ENCODE data around the gene MTA3.
A peak's percentile ranks its signal among the peaks of the same experiment; 100 is the strongest.

The MTA3 gene

DNA sequence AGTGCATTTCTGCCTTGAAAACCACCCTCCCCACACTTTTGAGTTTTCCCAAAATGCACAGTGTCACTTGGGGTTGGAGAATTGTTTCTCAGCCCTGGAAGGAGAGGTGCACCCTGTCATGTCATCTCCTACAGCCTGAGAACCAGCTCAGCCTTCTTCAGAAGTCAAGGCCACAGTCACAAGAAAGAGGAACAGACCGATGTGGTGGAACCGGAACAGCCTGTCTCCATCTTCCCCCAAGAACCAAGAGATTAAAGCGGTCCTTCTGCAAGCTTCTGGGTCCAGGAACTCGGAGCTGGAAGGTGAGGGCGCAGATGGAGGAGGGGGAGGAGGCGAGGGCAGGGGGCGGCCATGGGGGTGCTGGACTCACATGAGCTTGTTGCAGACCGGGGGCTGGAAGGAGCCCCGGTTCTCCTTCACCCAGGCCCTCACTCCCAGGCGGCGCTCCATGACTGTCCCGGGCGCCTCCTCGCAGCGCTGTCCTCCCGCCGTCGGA is 223.7 kb downstream of the MTA3 start:
- Histone ChIP-seq H3K4me2 (ENCODE audit: low read length) (peak overlapping the region; percentile 53), H3K9ac (ENCODE audit: low read length) (peak overlapping the region; percentile 55)
- TF ChIP-seq, protein P1, sequence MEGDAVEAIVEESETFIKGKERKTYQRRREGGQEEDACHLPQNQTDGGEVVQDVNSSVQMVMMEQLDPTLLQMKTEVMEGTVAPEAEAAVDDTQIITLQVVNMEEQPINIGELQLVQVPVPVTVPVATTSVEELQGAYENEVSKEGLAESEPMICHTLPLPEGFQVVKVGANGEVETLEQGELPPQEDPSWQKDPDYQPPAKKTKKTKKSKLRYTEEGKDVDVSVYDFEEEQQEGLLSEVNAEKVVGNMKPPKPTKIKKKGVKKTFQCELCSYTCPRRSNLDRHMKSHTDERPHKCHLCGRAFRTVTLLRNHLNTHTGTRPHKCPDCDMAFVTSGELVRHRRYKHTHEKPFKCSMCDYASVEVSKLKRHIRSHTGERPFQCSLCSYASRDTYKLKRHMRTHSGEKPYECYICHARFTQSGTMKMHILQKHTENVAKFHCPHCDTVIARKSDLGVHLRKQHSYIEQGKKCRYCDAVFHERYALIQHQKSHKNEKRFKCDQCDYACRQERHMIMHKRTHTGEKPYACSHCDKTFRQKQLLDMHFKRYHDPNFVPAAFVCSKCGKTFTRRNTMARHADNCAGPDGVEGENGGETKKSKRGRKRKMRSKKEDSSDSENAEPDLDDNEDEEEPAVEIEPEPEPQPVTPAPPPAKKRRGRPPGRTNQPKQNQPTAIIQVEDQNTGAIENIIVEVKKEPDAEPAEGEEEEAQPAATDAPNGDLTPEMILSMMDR (IDR thresholded peaks at IDR 0.05; ENCODE audit: low read depth, low read length), result no peak
- no peak for TF ChIP-seq EZH2phosphoT487 (IDR thresholded peaks at IDR 0.05; ENCODE audit: low read depth)

DNA sequence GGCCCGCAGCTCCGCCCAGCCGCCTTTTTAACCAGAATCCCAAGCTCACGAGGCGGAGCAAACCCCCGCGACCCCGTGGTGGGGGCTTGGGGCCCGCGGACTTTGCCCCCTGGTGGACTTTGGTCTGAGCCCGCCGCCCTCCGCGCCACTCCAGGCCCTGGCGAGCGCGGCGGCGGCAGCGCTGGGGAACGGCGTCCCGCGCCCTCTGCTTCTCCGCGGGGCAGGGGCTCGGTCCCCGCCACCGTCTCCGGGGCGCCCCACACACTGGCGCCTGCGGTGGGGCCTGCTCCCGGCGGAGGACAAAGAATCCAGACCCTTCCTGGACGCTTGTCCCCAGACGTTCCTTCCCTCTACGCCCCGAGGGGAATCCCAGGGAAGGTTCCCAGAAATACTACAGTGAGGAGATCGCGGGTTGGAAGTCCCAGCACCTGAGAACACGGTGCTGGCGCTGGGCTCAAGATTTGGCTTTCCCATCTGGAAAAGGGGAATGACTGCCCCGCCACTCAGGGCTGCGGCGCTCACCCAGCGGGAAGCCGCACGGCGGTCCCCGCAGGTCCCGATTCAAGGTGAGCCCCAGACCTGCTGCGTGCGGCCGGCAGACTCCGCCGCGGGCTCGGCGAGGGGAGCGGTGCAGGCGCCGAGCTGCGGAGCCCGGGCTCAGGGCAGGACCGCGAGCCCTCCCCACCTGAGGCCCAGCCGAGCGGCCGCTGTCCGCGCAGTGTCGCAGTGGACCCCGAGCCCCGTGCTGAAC is 224.3 kb downstream of the MTA3 start, which contains the start of gene HAAO:
TSS of gene HAAO (minus strand) at position 1 of the 751 bp plus-strand sequence. CDS start 47 bp downstream, outside the sequence.
- H3K4me2 ChIP-seq (ENCODE audit: low read length), result peak within 1 kb of the TSS; percentile 53

More for the DNA sequence above, 223.7 kb downstream of the MTA3 start:
- H2AFZ ChIP-seq (ENCODE audit: low read depth, low read length), result peak overlapping the region; percentile 61; the same call in 1 of the 2 replicates
- H3K79me2 ChIP-seq (ENCODE audit: low read length), result no peaks in the 10 kb centered on the region
- H3K4me1 ChIP-seq (ENCODE audit: low read length), result peaks cover 32% of the 10 kb centered on the region
- no peaks in the 10 kb centered on the region for H4K20me1 ChIP-seq (ENCODE audit: insufficient read depth, low read length)
- H3K9me3 ChIP-seq (ENCODE audit: insufficient read depth, low read length), result no peaks in the 10 kb centered on the region
- peak overlapping the region; percentile 1; the same call in 1 of the 2 replicates for H3K27ac ChIP-seq (ENCODE audit: low read length)
- peak overlapping the region; percentile 72 for H3K4me3 ChIP-seq (ENCODE audit: low read length)
- H3K27me3 ChIP-seq (ENCODE audit: low read depth, low read length), result no peaks in the 10 kb centered on the region
- H3K36me3 ChIP-seq (replicated peaks; ENCODE audit: low read depth, low read length), result no peaks in the 10 kb centered on the region

DNA sequence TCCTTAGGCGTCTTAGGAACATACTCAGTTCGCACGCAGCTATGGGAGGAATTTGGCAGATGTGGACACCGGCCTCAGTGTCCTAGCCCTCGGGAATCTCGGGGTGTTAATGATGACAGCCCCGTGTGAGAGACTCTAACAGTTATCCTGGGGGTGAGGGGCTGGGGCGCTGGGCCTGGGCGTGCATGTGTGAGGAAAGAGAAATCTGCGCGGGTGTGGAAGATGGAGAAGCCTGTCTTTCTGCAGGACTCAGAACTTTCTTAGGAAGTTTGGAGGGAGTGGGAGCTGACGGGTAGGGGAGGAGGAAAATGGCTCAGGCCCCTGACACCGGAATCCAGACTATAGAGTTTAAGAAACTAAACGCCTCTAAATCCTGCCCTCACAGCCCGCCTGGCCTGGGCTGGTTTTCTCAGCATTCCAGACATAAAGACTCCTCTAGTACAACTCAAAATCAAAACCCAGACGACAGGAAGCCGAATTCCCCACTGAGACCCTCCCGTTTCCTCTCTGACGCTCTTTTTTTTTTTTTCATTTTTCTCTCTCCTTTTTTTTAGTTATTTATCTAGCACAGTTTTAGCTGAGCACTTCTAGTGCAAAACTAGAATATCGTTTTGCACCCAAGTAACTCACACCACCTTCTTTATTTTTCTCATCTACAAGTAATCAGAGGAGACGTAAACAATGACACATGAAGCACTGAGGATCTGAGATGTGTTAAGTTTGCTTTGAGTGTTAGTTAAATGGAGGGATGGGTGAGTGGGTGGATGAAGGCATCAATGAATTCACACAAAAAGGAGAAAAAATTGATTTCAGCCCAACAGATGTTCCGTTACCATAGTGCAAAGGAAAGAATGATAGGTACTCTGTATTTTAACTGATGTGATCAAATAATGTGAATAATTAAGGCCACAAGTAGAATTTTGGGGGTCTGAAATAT is 225.2 kb downstream of the MTA3 start:
- Histone ChIP-seq H4K20me1 (ENCODE audit: insufficient read depth, low read length) (no peaks in the 10 kb centered on the region), H3K4me1 (ENCODE audit: low read length) (peaks cover 37% of the 10 kb centered on the region), H3K4me3 (ENCODE audit: low read length) (peak overlapping the region; percentile 72; the same call in 1 of the 2 replicates), H3K36me3 (replicated peaks; ENCODE audit: low read depth, low read length) (no peaks in the 10 kb centered on the region), H3K9ac (ENCODE audit: low read length) (no peak overlapping the region), H3K79me2 (ENCODE audit: low read length) (no peaks in the 10 kb centered on the region), H3K9me3 (ENCODE audit: insufficient read depth, low read length) (no peaks in the 10 kb centered on the region), H2AFZ (ENCODE audit: low read depth, low read length) (no peak overlapping the region), H3K27ac (ENCODE audit: low read length) (no peak overlapping the region), H3K27me3 (ENCODE audit: low read depth, low read length) (no peaks in the 10 kb centered on the region), H3K4me2 (ENCODE audit: low read length) (no peak overlapping the region)
- no peak for TF ChIP-seq EZH2phosphoT487 (IDR thresholded peaks at IDR 0.05; ENCODE audit: low read depth)
- TF ChIP-seq, protein P1 (IDR thresholded peaks at IDR 0.05; ENCODE audit: low read depth, low read length), result no peak

More for the DNA sequence above, 224.3 kb downstream of the MTA3 start, which contains the start of gene HAAO:
- no peaks in the 10 kb centered on the region for H3K27me3 ChIP-seq (ENCODE audit: low read depth, low read length)
- peak within 1 kb of the TSS; percentile 72 for H3K4me3 ChIP-seq (ENCODE audit: low read length)
- H2AFZ ChIP-seq (ENCODE audit: low read depth, low read length), result peak within 1 kb of the TSS; percentile 61; the same call in 1 of the 2 replicates
- no peaks in the 10 kb centered on the region for H3K9me3 ChIP-seq (ENCODE audit: insufficient read depth, low read length)
- peak within 1 kb of the TSS; percentile 55 for H3K9ac ChIP-seq (ENCODE audit: low read length)
- no peaks in the 10 kb centered on the region for H3K36me3 ChIP-seq (replicated peaks; ENCODE audit: low read depth, low read length)
- no peak for TF ChIP-seq EZH2phosphoT487 (IDR thresholded peaks at IDR 0.05; ENCODE audit: low read depth)
- TF ChIP-seq, protein P1 (IDR thresholded peaks at IDR 0.05; ENCODE audit: low read depth, low read length), result no peak
- peak within 1 kb of the TSS; percentile 1; the same call in 1 of the 2 replicates for H3K27ac ChIP-seq (ENCODE audit: low read length)
- peaks cover 37% of the 10 kb centered on the region for H3K4me1 ChIP-seq (ENCODE audit: low read length)
- H3K79me2 ChIP-seq (ENCODE audit: low read length), result no peaks in the 10 kb centered on the region
- H4K20me1 ChIP-seq (ENCODE audit: insufficient read depth, low read length), result no peaks in the 10 kb centered on the region
